Measurements from ENCODE around the gene PEA15. TPM values are rescaled to one million over a fixed set of nuclear protein-coding genes. Genes with fewer than 3 reads are reported as not detected.

The PEA15 gene
- total and polyA plus RNA-seq, 2 donors (not counting 3 experiments of a cell fraction or from before 2014, with no cell fraction given), result 250 to 304 TPM

DNA sequence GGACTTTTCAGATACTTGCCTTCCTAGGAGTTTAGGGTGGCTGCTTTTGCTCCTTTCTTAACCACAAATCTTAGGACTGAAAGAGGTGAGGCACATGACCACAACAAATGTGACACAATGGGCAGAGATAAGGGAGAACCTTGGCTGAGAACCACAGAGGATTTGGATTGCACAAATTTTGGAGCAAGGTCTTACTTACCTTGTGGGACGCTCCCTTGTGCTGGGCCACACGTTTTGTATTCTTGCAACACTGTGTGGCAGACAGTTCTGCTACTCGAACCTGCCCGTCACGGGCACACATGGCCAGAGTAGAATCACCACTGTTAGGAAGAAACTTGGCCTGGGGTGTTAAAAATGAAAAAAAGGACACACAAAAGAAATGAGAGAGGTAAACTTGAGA lies 33.2 kb downstream of the PEA15 start:
- POLR2A ChIA-PET, result no interaction called here
- dilution Hi-C loops (cut with MboI; ENCODE audit: extremely low pct_ligation_motif_present, low sequenced_read_pairs), result no loop called here
- Histone ChIP-seq H3K4me1 (ENCODE audit: control insufficient read depth, extremely low read depth, insufficient read depth, low read length) (no peaks in the 10 kb centered on the region), H3K27ac (ENCODE audit: insufficient read depth, low read depth, low read length) (no peak overlapping the region), H2AFZ (ENCODE audit: low read depth, low read length) (no peak overlapping the region), H3K9me3 (replicated peaks; ENCODE audit: control insufficient read depth, insufficient read depth, low read length) (no peaks in the 10 kb centered on the region), H3K9ac (replicated peaks; ENCODE audit: extremely low read depth, insufficient read depth, low read length) (no peak overlapping the region), H3K79me2 (ENCODE audit: control insufficient read depth, insufficient read depth, low read length) (no peaks in the 10 kb centered on the region), H3K4me2 (ENCODE audit: insufficient read depth, low read length) (no peak overlapping the region), H3K27me3 (ENCODE audit: control insufficient read depth in 2 of 2, insufficient read depth in 2 of 2, low read length in 2 of 2) (no peaks in the 10 kb centered on the region), H3K36me3 (ENCODE audit: control insufficient read depth in 2 of 2, extremely low read depth in 1 of 2, insufficient read depth in 2 of 2, low read length in 2 of 2) (peaks cover 13 to 14% of the 10 kb centered on the region in 2 experiments), H4K20me1 (replicated peaks; ENCODE audit: control insufficient read depth, extremely low read depth, insufficient read depth, low read length) (no peaks in the 10 kb centered on the region), H3K9me1 (replicated peaks; ENCODE audit: control insufficient read depth, extremely low read depth, insufficient read depth, low read length) (no peaks in the 10 kb centered on the region), H3K4me3 (replicated peaks in 1 of 3; ENCODE audit: insufficient read depth in 1 of 3, low read depth in 1 of 3, low read length in 3 of 3) (no peak overlapping the region)
- CTCF ChIA-PET, result interaction anchor here (1.1 to 2.9 kb wide), 5 partner anchors 10 to 53 kb away, joined by 3 to 18 read pairs (median 6); no protein-coding TSS in a partner anchor
- BruUV-seq (replicated peaks), result no TSS peak
- intact Hi-C loops (cut with micrococcal nuclease), result no loop called here
- no peak for FAIRE-seq
- no peak for DNase-seq (ENCODE audit: low read depth, low spot score)
- TF ChIP-seq, protein P1, sequence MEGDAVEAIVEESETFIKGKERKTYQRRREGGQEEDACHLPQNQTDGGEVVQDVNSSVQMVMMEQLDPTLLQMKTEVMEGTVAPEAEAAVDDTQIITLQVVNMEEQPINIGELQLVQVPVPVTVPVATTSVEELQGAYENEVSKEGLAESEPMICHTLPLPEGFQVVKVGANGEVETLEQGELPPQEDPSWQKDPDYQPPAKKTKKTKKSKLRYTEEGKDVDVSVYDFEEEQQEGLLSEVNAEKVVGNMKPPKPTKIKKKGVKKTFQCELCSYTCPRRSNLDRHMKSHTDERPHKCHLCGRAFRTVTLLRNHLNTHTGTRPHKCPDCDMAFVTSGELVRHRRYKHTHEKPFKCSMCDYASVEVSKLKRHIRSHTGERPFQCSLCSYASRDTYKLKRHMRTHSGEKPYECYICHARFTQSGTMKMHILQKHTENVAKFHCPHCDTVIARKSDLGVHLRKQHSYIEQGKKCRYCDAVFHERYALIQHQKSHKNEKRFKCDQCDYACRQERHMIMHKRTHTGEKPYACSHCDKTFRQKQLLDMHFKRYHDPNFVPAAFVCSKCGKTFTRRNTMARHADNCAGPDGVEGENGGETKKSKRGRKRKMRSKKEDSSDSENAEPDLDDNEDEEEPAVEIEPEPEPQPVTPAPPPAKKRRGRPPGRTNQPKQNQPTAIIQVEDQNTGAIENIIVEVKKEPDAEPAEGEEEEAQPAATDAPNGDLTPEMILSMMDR (IDR thresholded peaks at IDR 0.05; ENCODE audit: extremely low read depth in 1 of 2, insufficient read depth in 1 of 2, low read depth in 1 of 2, low read length in 2 of 2), result no peak
- TF ChIP-seq JUN (IDR thresholded peaks at IDR 0.05; ENCODE audit: borderline replicate concordance, insufficient read depth, insufficient read length, low read depth), result no peak
- no peak for TF ChIP-seq POLR2A (IDR thresholded peaks at IDR 0.05; ENCODE audit: low read depth, low read length)
- no peak for TF ChIP-seq MYC (IDR thresholded peaks at IDR 0.05; ENCODE audit: low read depth, low read length)
- no peak for TF ChIP-seq FOS (IDR thresholded peaks at IDR 0.05; ENCODE audit: borderline replicate concordance, insufficient read depth, low read length)
- TF ChIP-seq, protein P2, sequence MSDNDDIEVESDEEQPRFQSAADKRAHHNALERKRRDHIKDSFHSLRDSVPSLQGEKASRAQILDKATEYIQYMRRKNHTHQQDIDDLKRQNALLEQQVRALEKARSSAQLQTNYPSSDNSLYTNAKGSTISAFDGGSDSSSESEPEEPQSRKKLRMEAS (IDR thresholded peaks at IDR 0.05; ENCODE audit: insufficient read depth, insufficient read length), result no peak
- TF ChIP-seq POLR2AphosphoS5 (IDR thresholded peaks at IDR 0.05; ENCODE audit: insufficient read depth, low read depth, low read length), result no peak
- no peak for TF ChIP-seq EZH2 (IDR thresholded peaks at IDR 0.05; ENCODE audit: borderline replicate concordance, low read depth, low read length, severe bottlenecking)
- TF ChIP-seq GATA2 (IDR thresholded peaks at IDR 0.05; ENCODE audit: insufficient read depth, insufficient read length, low read depth, low read length), result no peak

All from endothelial cell of umbilical vein (primary cell).